ENCODE results near the gene MIR17HG.

The MIR17HG gene

GRCh38 chr13:91368101-91368500, 20.6 kb downstream of the MIR17HG start:
- Histone ChIP-seq H3K4me1 (ENCODE audit: control insufficient read depth, low read length) (no peaks in the 10 kb centered on the region), H3K4me2 (ENCODE audit: low read length) (no peak overlapping the region), H3K9me2 (replicated peaks; ENCODE audit: control insufficient read depth, low read length) (no peaks in the 10 kb centered on the region), H3K27ac (ENCODE audit: low read depth, low read length) (no peak overlapping the region), H3K36me3 (ENCODE audit: control insufficient read depth, low read length) (no peaks in the 10 kb centered on the region), H3K9me3 (ENCODE audit: control insufficient read depth, insufficient read depth, low read length) (no peaks in the 10 kb centered on the region), H4K20me1 (ENCODE audit: control insufficient read depth, insufficient read depth, low read depth, low read length) (no peaks in the 10 kb centered on the region), H3K79me2 (ENCODE audit: control insufficient read depth, low read length) (no peaks in the 10 kb centered on the region), H3F3A (ENCODE audit: control insufficient read depth, insufficient read depth) (peaks cover 31% of the 10 kb centered on the region), H3K4me3 (ENCODE audit: low read length) (no peak overlapping the region), H3K27me3 (ENCODE audit: control insufficient read depth, low read length) (peaks cover 20% of the 10 kb centered on the region)
- TF ChIP-seq EZH2phosphoT487 (IDR thresholded peaks at IDR 0.05; ENCODE audit: borderline replicate concordance, low read length) (no peak), CTCF (IDR thresholded peaks at IDR 0.05; ENCODE audit: low read depth, low read length, poor library complexity, severe bottlenecking) (no peak)

GRCh38 chr13:91368676-91369440, 21.4 kb downstream of the MIR17HG start:
- H3F3A ChIP-seq (ENCODE audit: control insufficient read depth, insufficient read depth) = peaks cover 24% of the 10 kb centered on the region
- no peaks in the 10 kb centered on the region for H3K4me1 ChIP-seq (ENCODE audit: control insufficient read depth, low read length)
- H3K4me2 ChIP-seq (ENCODE audit: low read length) = no peak overlapping the region
- H3K9me2 ChIP-seq (replicated peaks; ENCODE audit: control insufficient read depth, low read length) = no peaks in the 10 kb centered on the region
- no peaks in the 10 kb centered on the region for H3K36me3 ChIP-seq (ENCODE audit: control insufficient read depth, low read length)
- H3K27ac ChIP-seq (ENCODE audit: low read depth, low read length) = no peak overlapping the region
- no peaks in the 10 kb centered on the region for H3K79me2 ChIP-seq (ENCODE audit: control insufficient read depth, low read length)
- no peaks in the 10 kb centered on the region for H4K20me1 ChIP-seq (ENCODE audit: control insufficient read depth, insufficient read depth, low read depth, low read length)
- TF ChIP-seq EZH2phosphoT487 (IDR thresholded peaks at IDR 0.05; ENCODE audit: borderline replicate concordance, low read length) (no peak), CTCF (IDR thresholded peaks at IDR 0.05; ENCODE audit: low read depth, low read length, poor library complexity, severe bottlenecking) (no peak)
- no peaks in the 10 kb centered on the region for H3K9me3 ChIP-seq (ENCODE audit: control insufficient read depth, insufficient read depth, low read length)
- H3K27me3 ChIP-seq (ENCODE audit: control insufficient read depth, low read length) = peaks cover 24% of the 10 kb centered on the region
- H3K4me3 ChIP-seq (ENCODE audit: low read length) = no peak overlapping the region

- Histone ChIP-seq H3K4me2 (ENCODE audit: low read length) (no peak overlapping the region), H3K9me2 (replicated peaks; ENCODE audit: control insufficient read depth, low read length) (no peaks in the 10 kb centered on the region), H3F3A (ENCODE audit: control insufficient read depth, insufficient read depth) (peaks cover 18% of the 10 kb centered on the region), H3K27me3 (ENCODE audit: control insufficient read depth, low read length) (peaks cover 24% of the 10 kb centered on the region), H3K36me3 (ENCODE audit: control insufficient read depth, low read length) (no peaks in the 10 kb centered on the region), H3K27ac (ENCODE audit: low read depth, low read length) (no peak overlapping the region), H3K9me3 (ENCODE audit: control insufficient read depth, insufficient read depth, low read length) (no peaks in the 10 kb centered on the region), H3K4me1 (ENCODE audit: control insufficient read depth, low read length) (no peaks in the 10 kb centered on the region), H3K4me3 (ENCODE audit: low read length) (no peak overlapping the region), H4K20me1 (ENCODE audit: control insufficient read depth, insufficient read depth, low read depth, low read length) (no peaks in the 10 kb centered on the region), H3K79me2 (ENCODE audit: control insufficient read depth, low read length) (no peaks in the 10 kb centered on the region)
- TF ChIP-seq CTCF (IDR thresholded peaks at IDR 0.05; ENCODE audit: low read depth, low read length, poor library complexity, severe bottlenecking) (no peak), EZH2phosphoT487 (IDR thresholded peaks at IDR 0.05; ENCODE audit: borderline replicate concordance, low read length) (no peak)
Observed at GRCh38 chr13:91369441-91369831, 21.9 kb downstream of the MIR17HG start.

Measured in DOHH2 (cell line).